Central memory CD8-positive, alpha-beta T cell (primary cell): ENCODE measurements around the gene B3GNT4.
"Not testable (repeated sequence)": the region's sequence is repeated elsewhere in the genome, so short reads cannot be mapped to it uniquely, and the experiment has no call there.

Experiments
- ATAC-seq: fragments of 150-1000 bp; cut with Tn5 transposase; replicated peaks from 2 replicates; pipeline ENCODE4 v1.10.0; 2022; ENCODE audit warnings: mild to moderate bottlenecking, moderate FRiP score, moderate number of reproducible peaks; ENCODE audit not compliant: poor library complexity, severe bottlenecking; ENCODE audit errors: extremely low read depth
- DNase-seq, 2 donors: peaks; one replicate each; pipeline ENCODE4 v3.0.0; 2021; ENCODE audit warnings: low spot score in 2 of 2
- H3K27ac Mint-ChIP-seq: one replicate; pipeline ENCODE4 v1.8.0; 2022; ENCODE audit warnings: low read depth, mild to moderate bottlenecking, moderate library complexity, mixed read lengths
- H3K27me3 Mint-ChIP-seq: one replicate; pipeline ENCODE4 v1.8.0; 2022; ENCODE audit warnings: mixed read lengths
- H3K36me3 Mint-ChIP-seq: one replicate; pipeline ENCODE4 v1.8.0; 2022; ENCODE audit warnings: mild to moderate bottlenecking, moderate library complexity, mixed read lengths; ENCODE audit not compliant: insufficient read depth
- H3K4me1 Mint-ChIP-seq: one replicate; pipeline ENCODE4 v1.8.0; 2022; ENCODE audit warnings: mixed read lengths
- H3K4me3 Mint-ChIP-seq: one replicate; pipeline ENCODE4 v1.8.0; 2022; ENCODE audit warnings: mild to moderate bottlenecking, moderate library complexity, mixed read lengths
- H3K9me3 Mint-ChIP-seq: one replicate; pipeline ENCODE4 v1.8.0; 2022; ENCODE audit warnings: mixed read lengths

Gene B3GNT4

GRCh38 chr12:122192441-122192840, 11.1 kb upstream of the B3GNT4 start:
- ATAC-seq: no peak
- no peaks in the 10 kb centered on the region for H3K27me3 Mint-ChIP-seq
- H3K9me3 Mint-ChIP-seq: no peaks in the 10 kb centered on the region
- no peak for DNase-seq
- peaks cover 3% of the 10 kb centered on the region for H3K36me3 Mint-ChIP-seq
- no peak overlapping the region for H3K4me3 Mint-ChIP-seq
- H3K4me1 Mint-ChIP-seq: peaks cover 11% of the 10 kb centered on the region
- H3K27ac Mint-ChIP-seq: no peak overlapping the region

- Mint-ChIP-seq H3K4me3 (no peak overlapping the region), H3K36me3 (peaks cover 5% of the 10 kb centered on the region), H3K27me3 (peaks cover 4% of the 10 kb centered on the region), H3K4me1 (peaks cover 14% of the 10 kb centered on the region), H3K9me3 (no peaks in the 10 kb centered on the region), H3K27ac (no peak overlapping the region)
- ATAC-seq: no peak
- DNase-seq: no peak
Observed at GRCh38 chr12:122194804-122195203, 8.7 kb upstream of the B3GNT4 start.

- Mint-ChIP-seq H3K4me3 (no peak overlapping the region), H3K36me3 (peaks cover 5% of the 10 kb centered on the region), H3K9me3 (no peaks in the 10 kb centered on the region), H3K4me1 (peaks cover 14% of the 10 kb centered on the region), H3K27ac (no peak overlapping the region), H3K27me3 (peaks cover 10% of the 10 kb centered on the region)
- DNase-seq: no peak
- ATAC-seq: no peak
Observed at GRCh38 chr12:122195405-122195804, 8.1 kb upstream of the B3GNT4 start.

- Mint-ChIP-seq H3K27ac (no peak overlapping the region), H3K9me3 (no peaks in the 10 kb centered on the region), H3K27me3 (peaks cover 10% of the 10 kb centered on the region), H3K36me3 (peaks cover 5% of the 10 kb centered on the region), H3K4me1 (peaks cover 6% of the 10 kb centered on the region), H3K4me3 (peak overlapping the region; percentile 6)
- DNase-seq (no peak), ATAC-seq (no peak)
Observed at GRCh38 chr12:122197612-122197966, 5.9 kb upstream of the B3GNT4 start.

- Mint-ChIP-seq H3K36me3 (peaks cover 8% of the 10 kb centered on the region), H3K4me1 (peaks cover 6% of the 10 kb centered on the region), H3K27me3 (peaks cover 10% of the 10 kb centered on the region), H3K4me3 (no peak overlapping the region), H3K27ac (no peak overlapping the region), H3K9me3 (no peaks in the 10 kb centered on the region)
- ATAC-seq (no peak), DNase-seq (no peak)
Observed at GRCh38 chr12:122199484-122200355, 3.8 kb upstream of the B3GNT4 start.

GRCh38 chr12:122200541-122201175, 2.9 kb upstream of the B3GNT4 start:
- peaks cover 10% of the 10 kb centered on the region for H3K27me3 Mint-ChIP-seq
- DNase-seq: no peak
- ATAC-seq: no peak
- no peak overlapping the region for H3K27ac Mint-ChIP-seq
- H3K4me1 Mint-ChIP-seq: peaks cover 14% of the 10 kb centered on the region
- no peaks in the 10 kb centered on the region for H3K9me3 Mint-ChIP-seq
- no peak overlapping the region for H3K4me3 Mint-ChIP-seq
- peaks cover 6% of the 10 kb centered on the region for H3K36me3 Mint-ChIP-seq

- H3K27me3 Mint-ChIP-seq: peaks cover 10% of the 10 kb centered on the region
- H3K27ac Mint-ChIP-seq: no peak overlapping the region
- no peak for DNase-seq
- H3K4me1 Mint-ChIP-seq: peaks cover 14% of the 10 kb centered on the region
- peaks cover 9% of the 10 kb centered on the region for H3K36me3 Mint-ChIP-seq
- no peak for ATAC-seq
- H3K9me3 Mint-ChIP-seq: no peaks in the 10 kb centered on the region
- H3K4me3 Mint-ChIP-seq: no peak overlapping the region
Observed at GRCh38 chr12:122201381-122201780, 2.1 kb upstream of the B3GNT4 start.

GRCh38 chr12:122202017-122202416, 1.5 kb upstream of the B3GNT4 start:
- peaks cover 14% of the 10 kb centered on the region for H3K4me1 Mint-ChIP-seq
- H3K27me3 Mint-ChIP-seq: peaks cover 10% of the 10 kb centered on the region
- H3K4me3 Mint-ChIP-seq: no peak overlapping the region
- no peak overlapping the region for H3K27ac Mint-ChIP-seq
- ATAC-seq (no peak), DNase-seq (no peak)
- peaks cover 12% of the 10 kb centered on the region for H3K36me3 Mint-ChIP-seq
- H3K9me3 Mint-ChIP-seq: no peaks in the 10 kb centered on the region

GRCh38 chr12:122202811-122203210, 698 bp upstream of the B3GNT4 start:
- H3K36me3 Mint-ChIP-seq: peaks cover 14% of the 10 kb centered on the region
- H3K4me1 Mint-ChIP-seq, DNase-seq, H3K9me3 Mint-ChIP-seq, ATAC-seq, H3K27ac Mint-ChIP-seq: not testable (repeated sequence)
- H3K4me3 Mint-ChIP-seq: peak overlapping the region; percentile 74
- H3K27me3 Mint-ChIP-seq: peaks cover 10% of the 10 kb centered on the region

GRCh38 chr12:122204167-122205052, 901 bp downstream of the B3GNT4 start:
- Mint-ChIP-seq H3K4me3 (peak overlapping the region; percentile 70), H3K4me1 (peaks cover 8% of the 10 kb centered on the region), H3K9me3 (no peaks in the 10 kb centered on the region), H3K36me3 (peaks cover 23% of the 10 kb centered on the region), H3K27me3 (peaks cover 10% of the 10 kb centered on the region), H3K27ac (peak overlapping the region; percentile 6)
- peak; percentile 31 for ATAC-seq
- no peak for DNase-seq

GRCh38 chr12:122205053-122205925, 1.8 kb downstream of the B3GNT4 start:
- Mint-ChIP-seq H3K36me3 (peaks cover 32% of the 10 kb centered on the region), H3K9me3 (no peaks in the 10 kb centered on the region), H3K4me1 (peaks cover 8% of the 10 kb centered on the region), H3K27ac (peak overlapping the region; percentile 6), H3K27me3 (peaks cover 1% of the 10 kb centered on the region), H3K4me3 (peak overlapping the region; percentile 70)
- DNase-seq: no peak
- no peak for ATAC-seq
